Measurements from ENCODE around the gene TRPM3.
"Not testable (repeated sequence)": the region's sequence is repeated elsewhere in the genome, so short reads cannot be mapped to it uniquely, and the experiment has no call there.

TRPM3 gene

GRCh38 chr9:70791936-70792335, 329.5 kb downstream of the TRPM3 start:
- no peak for DNase-seq (ENCODE audit: low read depth, low spot score)
- no peak overlapping the region for H3K27ac ChIP-seq

- no peak overlapping the region for H3K27ac ChIP-seq
- DNase-seq (ENCODE audit: low read depth, low spot score) = no peak
Measured at GRCh38 chr9:70789086-70789485, 332.3 kb downstream of the TRPM3 start.

GRCh38 chr9:70784456-70784855, 337.0 kb downstream of the TRPM3 start:
- DNase-seq (ENCODE audit: low read depth, low spot score) = no peak
- H3K27ac ChIP-seq = no peak overlapping the region

GRCh38 chr9:70778568-70778967, 342.9 kb downstream of the TRPM3 start:
- no peak overlapping the region for H3K27ac ChIP-seq
- no peak for DNase-seq (ENCODE audit: low read depth, low spot score)

GRCh38 chr9:70773579-70773978, 347.8 kb downstream of the TRPM3 start:
- no peak overlapping the region for H3K27ac ChIP-seq
- DNase-seq (ENCODE audit: low read depth, low spot score) = no peak

GRCh38 chr9:70772601-70773000, 348.8 kb downstream of the TRPM3 start:
- DNase-seq (ENCODE audit: low read depth, low spot score) = no peak
- no peak overlapping the region for H3K27ac ChIP-seq

GRCh38 chr9:70765946-70766345, 355.5 kb downstream of the TRPM3 start:
- no peak overlapping the region for H3K27ac ChIP-seq
- DNase-seq (ENCODE audit: low read depth, low spot score) = no peak

- H3K27ac ChIP-seq = no peak overlapping the region
- DNase-seq (ENCODE audit: low read depth, low spot score) = no peak
Measured at GRCh38 chr9:70761139-70761670, 360.2 kb downstream of the TRPM3 start.

- H3K27ac ChIP-seq = no peak overlapping the region
- DNase-seq (ENCODE audit: low read depth, low spot score) = no peak
Measured at GRCh38 chr9:70760228-70760627, 361.2 kb downstream of the TRPM3 start.

GRCh38 chr9:70753311-70753710, 368.1 kb downstream of the TRPM3 start:
- no peak for DNase-seq (ENCODE audit: low read depth, low spot score)
- no peak overlapping the region for H3K27ac ChIP-seq

- no peak overlapping the region for H3K27ac ChIP-seq
- no peak for DNase-seq (ENCODE audit: low read depth, low spot score)
Measured at GRCh38 chr9:70749066-70749465, 372.4 kb downstream of the TRPM3 start.

GRCh38 chr9:70747261-70747718, 374.1 kb downstream of the TRPM3 start:
- DNase-seq (ENCODE audit: low read depth, low spot score) = no peak
- no peak overlapping the region for H3K27ac ChIP-seq

GRCh38 chr9:70746760-70747159, 374.7 kb downstream of the TRPM3 start:
- no peak for DNase-seq (ENCODE audit: low read depth, low spot score)
- H3K27ac ChIP-seq = no peak overlapping the region

- H3K27ac ChIP-seq = no peak overlapping the region
- DNase-seq (ENCODE audit: low read depth, low spot score) = no peak
Measured at GRCh38 chr9:70746316-70746715, 375.1 kb downstream of the TRPM3 start.

GRCh38 chr9:70724794-70725193, 396.6 kb downstream of the TRPM3 start:
- not testable (repeated sequence) for DNase-seq (ENCODE audit: low read depth, low spot score); H3K27ac ChIP-seq

GRCh38 chr9:70724025-70724424, 397.4 kb downstream of the TRPM3 start:
- not testable (repeated sequence) for H3K27ac ChIP-seq; DNase-seq (ENCODE audit: low read depth, low spot score)

- H3K27ac ChIP-seq; DNase-seq (ENCODE audit: low read depth, low spot score): not testable (repeated sequence)
Measured at GRCh38 chr9:70706797-70707196, 414.6 kb downstream of the TRPM3 start.

- DNase-seq (ENCODE audit: low read depth, low spot score) = no peak
Measured at GRCh38 chr9:70701163-70701562, 420.3 kb downstream of the TRPM3 start.

GRCh38 chr9:70696694-70697335, 424.6 kb downstream of the TRPM3 start:
- DNase-seq (ENCODE audit: low read depth, low spot score) = no peak
- H3K27ac ChIP-seq = no peak overlapping the region

More at GRCh38 chr9:70701163-70701562, 420.3 kb downstream of the TRPM3 start:
- no peak overlapping the region for H3K27ac ChIP-seq

- no peak overlapping the region for H3K27ac ChIP-seq
Measured at GRCh38 chr9:70694758-70695157, 426.7 kb downstream of the TRPM3 start.

GRCh38 chr9:70693186-70693585, 428.2 kb downstream of the TRPM3 start:
- H3K27ac ChIP-seq = no peak overlapping the region
- no peak for DNase-seq (ENCODE audit: low read depth, low spot score)

More at GRCh38 chr9:70694758-70695157, 426.7 kb downstream of the TRPM3 start:
- DNase-seq (ENCODE audit: low read depth, low spot score) = no peak

GRCh38 chr9:70692431-70692830, 429.0 kb downstream of the TRPM3 start:
- no peak for DNase-seq (ENCODE audit: low read depth, low spot score)
- no peak overlapping the region for H3K27ac ChIP-seq

All from epithelial cell of prostate (primary cell).